Measurements from ENCODE around the gene LHCGR. TPM values are rescaled to one million over a fixed set of nuclear protein-coding genes. Genes with fewer than 3 reads are reported as not detected.

LHCGR gene
- total RNA-seq (2022) (not detected in 2 replicates), Bru-seq, nascent RNA (not detected), BruChase-seq, experiment 1, labeled RNA remaining after a 2-hour chase (not detected), BruChase-seq, experiment 2, labeled RNA remaining after a 6-hour chase (not detected)
- long read RNA-seq: 0 reads

DNA sequence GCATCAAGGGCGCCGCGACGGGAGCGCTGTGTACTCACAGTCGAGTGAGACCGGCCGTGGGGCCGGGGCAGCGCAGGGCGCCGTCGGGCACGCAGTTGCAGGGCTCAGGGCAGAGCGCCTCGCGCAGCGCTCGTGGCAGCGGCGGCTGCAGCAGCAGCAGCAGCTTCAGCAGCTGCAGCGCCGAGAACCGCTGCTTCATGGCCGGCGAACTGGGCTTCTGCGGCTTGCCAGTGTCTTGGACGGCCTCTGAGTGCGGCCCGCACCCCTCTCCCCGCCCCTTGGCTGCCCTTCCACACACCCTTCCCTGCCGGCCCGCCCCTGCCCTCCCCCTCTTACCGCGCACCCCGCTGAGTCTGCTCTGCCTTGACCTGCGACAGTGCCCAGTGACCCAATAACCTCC, at the start of gene LHCGR:
Gene LHCGR (minus strand): TSS at position 252 of the 400 bp plus-strand sequence. CDS start 53 bp downstream, at position 199.
- H3K4me3 Mint-ChIP-seq (ENCODE audit: unreplicated experiment): no peak within 1 kb of the TSS
- DNase-seq: no peak
- TF ChIP-seq, protein P1, sequence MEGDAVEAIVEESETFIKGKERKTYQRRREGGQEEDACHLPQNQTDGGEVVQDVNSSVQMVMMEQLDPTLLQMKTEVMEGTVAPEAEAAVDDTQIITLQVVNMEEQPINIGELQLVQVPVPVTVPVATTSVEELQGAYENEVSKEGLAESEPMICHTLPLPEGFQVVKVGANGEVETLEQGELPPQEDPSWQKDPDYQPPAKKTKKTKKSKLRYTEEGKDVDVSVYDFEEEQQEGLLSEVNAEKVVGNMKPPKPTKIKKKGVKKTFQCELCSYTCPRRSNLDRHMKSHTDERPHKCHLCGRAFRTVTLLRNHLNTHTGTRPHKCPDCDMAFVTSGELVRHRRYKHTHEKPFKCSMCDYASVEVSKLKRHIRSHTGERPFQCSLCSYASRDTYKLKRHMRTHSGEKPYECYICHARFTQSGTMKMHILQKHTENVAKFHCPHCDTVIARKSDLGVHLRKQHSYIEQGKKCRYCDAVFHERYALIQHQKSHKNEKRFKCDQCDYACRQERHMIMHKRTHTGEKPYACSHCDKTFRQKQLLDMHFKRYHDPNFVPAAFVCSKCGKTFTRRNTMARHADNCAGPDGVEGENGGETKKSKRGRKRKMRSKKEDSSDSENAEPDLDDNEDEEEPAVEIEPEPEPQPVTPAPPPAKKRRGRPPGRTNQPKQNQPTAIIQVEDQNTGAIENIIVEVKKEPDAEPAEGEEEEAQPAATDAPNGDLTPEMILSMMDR (IDR thresholded peaks at IDR 0.05; ENCODE audit: insufficient read depth in 1 of 2, low read depth in 1 of 2, low read length in 1 of 2, severe bottlenecking in 1 of 2, unreplicated experiment in 1 of 2): no peak
- 0 out of 2 replicates have a peak, but pooled peaks cover 4% of the 10 kb centered on the region for H3K9me3 ChIP-seq
- intact Hi-C loops (cut with micrococcal nuclease; ENCODE audit: unreplicated experiment): no loop called here
- no TSS peak for BruUV-seq (replicated peaks)
- no peaks in the 10 kb centered on the region for H3K36me3 Mint-ChIP-seq (ENCODE audit: insufficient read depth, unreplicated experiment)
- no peaks in the 10 kb centered on the region for H3K4me1 ChIP-seq
- no peaks in the 10 kb centered on the region for H3K36me3 ChIP-seq (ENCODE audit: control insufficient read depth, insufficient read depth, low read length)
- H3K27me3 ChIP-seq (replicated peaks; ENCODE audit: control insufficient read depth, insufficient read depth, low read length): no peaks in the 10 kb centered on the region
- H3K4me1 Mint-ChIP-seq (ENCODE audit: low read depth, unreplicated experiment): no peaks in the 10 kb centered on the region
- POLR2A ChIA-PET: no interaction called here
- H3K4me3 ChIP-seq (ENCODE audit: low read depth, low read length): no peak within 1 kb of the TSS
- H3K9me3 Mint-ChIP-seq (ENCODE audit: unreplicated experiment): no peaks in the 10 kb centered on the region
- H3K27me3 Mint-ChIP-seq (ENCODE audit: insufficient read depth, unreplicated experiment): peaks cover 5% of the 10 kb centered on the region
- CTCF ChIA-PET: no interaction called here
- H3K27ac Mint-ChIP-seq (ENCODE audit: unreplicated experiment): no peak within 1 kb of the TSS

DNA sequence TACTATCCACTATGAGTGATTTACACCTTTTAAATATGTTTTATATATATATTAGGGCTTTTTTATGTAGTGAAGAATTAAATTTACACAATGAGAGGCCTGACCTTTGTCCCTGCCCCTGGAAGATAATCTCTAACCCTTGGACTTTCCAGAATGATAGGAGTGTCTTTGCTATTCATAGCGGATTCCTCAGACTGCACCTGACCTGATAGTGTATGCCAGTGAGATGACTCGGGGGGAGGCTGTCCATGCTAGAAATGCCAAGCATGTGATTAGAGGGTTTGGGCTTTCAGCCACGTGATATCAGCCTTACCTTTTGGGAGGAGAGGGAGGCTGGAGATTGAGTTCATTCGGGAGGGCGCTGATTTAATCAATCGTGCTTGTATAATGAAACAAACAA, 44.1 kb upstream of the LHCGR start:
- Mint-ChIP-seq H3K27ac (ENCODE audit: unreplicated experiment) (peak overlapping the region; percentile 71), H3K4me3 (ENCODE audit: unreplicated experiment) (peak overlapping the region; percentile 51), H3K9me3 (ENCODE audit: unreplicated experiment) (peaks cover 51% of the 10 kb centered on the region), H3K36me3 (ENCODE audit: insufficient read depth, unreplicated experiment) (peaks cover 6% of the 10 kb centered on the region), H3K27me3 (ENCODE audit: insufficient read depth, unreplicated experiment) (no peaks in the 10 kb centered on the region), H3K4me1 (ENCODE audit: low read depth, unreplicated experiment) (peaks cover 9% of the 10 kb centered on the region)
- ChIA-PET CTCF (no interaction called here), POLR2A (no interaction called here)
- no peaks in the 10 kb centered on the region for H3K9me3 ChIP-seq
- peaks cover 26% of the 10 kb centered on the region for H3K4me1 ChIP-seq
- TF ChIP-seq, protein P1 (IDR thresholded peaks at IDR 0.05; ENCODE audit: insufficient read depth in 1 of 2, low read depth in 1 of 2, low read length in 1 of 2, severe bottlenecking in 1 of 2, unreplicated experiment in 1 of 2): no peak
- peak; percentile 59 to 75 for DNase-seq
- H3K27me3 ChIP-seq (replicated peaks; ENCODE audit: control insufficient read depth, insufficient read depth, low read length): no peaks in the 10 kb centered on the region
- no TSS peak for BruUV-seq (replicated peaks)
- no peak overlapping the region for H3K4me3 ChIP-seq (ENCODE audit: low read depth, low read length)
- H3K36me3 ChIP-seq (ENCODE audit: control insufficient read depth, insufficient read depth, low read length): no peaks in the 10 kb centered on the region
- intact Hi-C loops (cut with micrococcal nuclease; ENCODE audit: unreplicated experiment): no loop called here

DNA sequence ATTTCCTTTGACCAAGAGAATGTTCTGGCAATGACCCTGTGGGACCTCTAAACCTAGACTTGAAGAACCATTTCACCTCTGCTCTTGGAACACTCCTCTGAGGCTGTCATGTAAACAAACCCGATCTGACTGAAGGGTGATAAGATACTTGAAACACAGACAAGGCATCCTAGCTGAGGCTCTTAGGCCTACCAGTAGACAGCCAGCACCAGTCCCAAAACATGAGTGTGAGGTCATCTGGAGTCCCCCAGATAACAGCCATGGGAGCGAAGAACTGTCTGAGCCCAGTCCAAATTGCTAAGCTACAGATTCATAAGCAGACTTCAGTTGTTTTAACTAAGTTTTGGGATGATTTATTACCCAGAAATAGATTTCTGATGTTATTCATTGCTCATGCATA, 39.5 kb upstream of the LHCGR start:
- Mint-ChIP-seq H3K4me1 (ENCODE audit: low read depth, unreplicated experiment) (peaks cover 7% of the 10 kb centered on the region), H3K4me3 (ENCODE audit: unreplicated experiment) (no peak overlapping the region), H3K27me3 (ENCODE audit: insufficient read depth, unreplicated experiment) (peaks cover 3% of the 10 kb centered on the region), H3K9me3 (ENCODE audit: unreplicated experiment) (peaks cover 30% of the 10 kb centered on the region), H3K36me3 (ENCODE audit: insufficient read depth, unreplicated experiment) (peaks cover 6% of the 10 kb centered on the region), H3K27ac (ENCODE audit: unreplicated experiment) (peak overlapping the region; percentile 23)
- Histone ChIP-seq H3K4me1 (peaks cover 23% of the 10 kb centered on the region), H3K4me3 (ENCODE audit: low read depth, low read length) (no peak overlapping the region), H3K36me3 (ENCODE audit: control insufficient read depth, insufficient read depth, low read length) (no peaks in the 10 kb centered on the region), H3K9me3 (no peaks in the 10 kb centered on the region), H3K27me3 (replicated peaks; ENCODE audit: control insufficient read depth, insufficient read depth, low read length) (no peaks in the 10 kb centered on the region)
- BruUV-seq (replicated peaks): no TSS peak
- DNase-seq: no peak
- TF ChIP-seq, protein P1 (IDR thresholded peaks at IDR 0.05; ENCODE audit: insufficient read depth in 1 of 2, low read depth in 1 of 2, low read length in 1 of 2, severe bottlenecking in 1 of 2, unreplicated experiment in 1 of 2): no peak
- intact Hi-C loops (cut with micrococcal nuclease; ENCODE audit: unreplicated experiment): no loop called here
- POLR2A ChIA-PET: no interaction called here
- CTCF ChIA-PET: no interaction called here
